ENCODE measurements around the gene C5orf15. TPM values are rescaled to one million over a fixed set of nuclear protein-coding genes. Genes with fewer than 3 reads are reported as not detected.

The C5orf15 gene
- total RNA-seq, 1 experiment from 2014 or later, result 28.8 TPM

GRCh38 chr5:133924221-133924920 lies 44.1 kb downstream of the C5orf15 start:
- Histone ChIP-seq H3K9ac (ENCODE audit: low read length) (no peak overlapping the region), H3K9me3 (ENCODE audit: control insufficient read depth in 1 of 2, insufficient read depth in 1 of 2, low read depth in 1 of 2, low read length in 2 of 2) (no peaks in the 10 kb centered on the region), H3K79me2 (ENCODE audit: insufficient read depth, low read length) (no peaks in the 10 kb centered on the region), H3K4me3 (replicated peaks in 1 of 2; ENCODE audit: low read depth in 1 of 2, low read length in 2 of 2) (no peak overlapping the region), H3K9me2 (ENCODE audit: insufficient read depth) (no peaks in the 10 kb centered on the region), H3K4me2 (ENCODE audit: low read length) (no peak overlapping the region), H2AFZ (ENCODE audit: low read depth, low read length, poor library complexity, severe bottlenecking) (no peak overlapping the region), H3K27ac (ENCODE audit: low read depth, low read length) (no peak overlapping the region), H3K36me3 (ENCODE audit: control insufficient read depth in 1 of 2, insufficient read depth in 2 of 2, low read length in 2 of 2) (no peaks in the 10 kb centered on the region), H4K20me1 (ENCODE audit: insufficient read depth) (no peaks in the 10 kb centered on the region), H3K4me1 (ENCODE audit: control insufficient read depth in 1 of 2, insufficient read depth in 2 of 2, low read length in 2 of 2) (no peaks in the 10 kb centered on the region), H3K27me3 (ENCODE audit: insufficient read depth, low read length) (peaks cover 13% of the 10 kb centered on the region)
- ChIA-PET POLR2A (no interaction called here), CTCF (no interaction called here), RAD21 (ENCODE audit: low non-redundant PET in 1 of 2, low total read pairs in 2 of 2, uncharacterized antibody in 2 of 2, unreplicated experiment in 2 of 2) (no interaction called here)
- BruUV-seq (replicated peaks), result no TSS peak
- DNase-seq (ENCODE audit: low read depth, low spot score), result no peak
- no peak for ATAC-seq
- intact Hi-C loops (cut with micrococcal nuclease), result no loop called here
- TF ChIP-seq, protein P1, sequence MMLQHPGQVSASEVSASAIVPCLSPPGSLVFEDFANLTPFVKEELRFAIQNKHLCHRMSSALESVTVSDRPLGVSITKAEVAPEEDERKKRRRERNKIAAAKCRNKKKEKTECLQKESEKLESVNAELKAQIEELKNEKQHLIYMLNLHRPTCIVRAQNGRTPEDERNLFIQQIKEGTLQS (IDR thresholded peaks at IDR 0.05), result no peak
- TF ChIP-seq POLR2AphosphoS5 (IDR thresholded peaks at IDR 0.05; ENCODE audit: low read depth, low read length), result no peak

- Histone ChIP-seq H3K4me1 (ENCODE audit: control insufficient read depth in 1 of 2, insufficient read depth in 2 of 2, low read length in 2 of 2) (no peaks in the 10 kb centered on the region), H3K9me2 (ENCODE audit: insufficient read depth) (no peaks in the 10 kb centered on the region), H3K27ac (ENCODE audit: low read depth, low read length) (no peak overlapping the region), H3K79me2 (ENCODE audit: insufficient read depth, low read length) (no peaks in the 10 kb centered on the region), H2AFZ (ENCODE audit: low read depth, low read length, poor library complexity, severe bottlenecking) (no peak overlapping the region), H3K4me3 (replicated peaks in 1 of 2; ENCODE audit: low read depth in 1 of 2, low read length in 2 of 2) (no peak overlapping the region), H3K4me2 (ENCODE audit: low read length) (no peak overlapping the region), H3K27me3 (ENCODE audit: insufficient read depth, low read length) (peaks cover 13% of the 10 kb centered on the region), H3K9me3 (ENCODE audit: control insufficient read depth in 1 of 2, insufficient read depth in 1 of 2, low read depth in 1 of 2, low read length in 2 of 2) (no peaks in the 10 kb centered on the region), H3K9ac (ENCODE audit: low read length) (no peak overlapping the region), H3K36me3 (ENCODE audit: control insufficient read depth in 1 of 2, insufficient read depth in 2 of 2, low read length in 2 of 2) (no peaks in the 10 kb centered on the region), H4K20me1 (ENCODE audit: insufficient read depth) (no peaks in the 10 kb centered on the region)
- ChIA-PET CTCF (no interaction called here), RAD21 (ENCODE audit: low non-redundant PET in 1 of 2, low total read pairs in 2 of 2, uncharacterized antibody in 2 of 2, unreplicated experiment in 2 of 2) (no interaction called here), POLR2A (no interaction called here)
- intact Hi-C loops (cut with micrococcal nuclease), result no loop called here
- BruUV-seq (replicated peaks), result no TSS peak
- DNase-seq (ENCODE audit: low read depth, low spot score) (no peak), ATAC-seq (no peak)
- TF ChIP-seq POLR2AphosphoS5 (IDR thresholded peaks at IDR 0.05; ENCODE audit: low read depth, low read length) (no peak), REST (IDR thresholded peaks at IDR 0.05; ENCODE audit: low read depth) (no peak), ZNF274 (IDR thresholded peaks at IDR 0.05; ENCODE audit: low read depth, low read length) (no peak), EGR1 (IDR thresholded peaks at IDR 0.05; ENCODE audit: low read depth) (no peak), FOSL1 (IDR thresholded peaks at IDR 0.05; ENCODE audit: low read depth) (no peak), CEBPB (IDR thresholded peaks at IDR 0.05; ENCODE audit: low read depth) (no peak), ZFX (IDR thresholded peaks at IDR 0.05) (no peak), JUND (IDR thresholded peaks at IDR 0.05) (no peak), SP1 (IDR thresholded peaks at IDR 0.05; ENCODE audit: low read depth) (no peak), EZH2phosphoT487 (IDR thresholded peaks at IDR 0.05; ENCODE audit: borderline replicate concordance) (no peak), YY1 (IDR thresholded peaks at IDR 0.05; ENCODE audit: extremely low read depth, insufficient replicate concordance, low read depth, low read length) (no peak), CBX3 (IDR thresholded peaks at IDR 0.05; ENCODE audit: low read depth) (no peak)
- TF ChIP-seq, protein P2, sequence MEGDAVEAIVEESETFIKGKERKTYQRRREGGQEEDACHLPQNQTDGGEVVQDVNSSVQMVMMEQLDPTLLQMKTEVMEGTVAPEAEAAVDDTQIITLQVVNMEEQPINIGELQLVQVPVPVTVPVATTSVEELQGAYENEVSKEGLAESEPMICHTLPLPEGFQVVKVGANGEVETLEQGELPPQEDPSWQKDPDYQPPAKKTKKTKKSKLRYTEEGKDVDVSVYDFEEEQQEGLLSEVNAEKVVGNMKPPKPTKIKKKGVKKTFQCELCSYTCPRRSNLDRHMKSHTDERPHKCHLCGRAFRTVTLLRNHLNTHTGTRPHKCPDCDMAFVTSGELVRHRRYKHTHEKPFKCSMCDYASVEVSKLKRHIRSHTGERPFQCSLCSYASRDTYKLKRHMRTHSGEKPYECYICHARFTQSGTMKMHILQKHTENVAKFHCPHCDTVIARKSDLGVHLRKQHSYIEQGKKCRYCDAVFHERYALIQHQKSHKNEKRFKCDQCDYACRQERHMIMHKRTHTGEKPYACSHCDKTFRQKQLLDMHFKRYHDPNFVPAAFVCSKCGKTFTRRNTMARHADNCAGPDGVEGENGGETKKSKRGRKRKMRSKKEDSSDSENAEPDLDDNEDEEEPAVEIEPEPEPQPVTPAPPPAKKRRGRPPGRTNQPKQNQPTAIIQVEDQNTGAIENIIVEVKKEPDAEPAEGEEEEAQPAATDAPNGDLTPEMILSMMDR (IDR thresholded peaks at IDR 0.05 in 2 of 3, conservative IDR thresholded peaks at IDR 0.05 in 1 of 3; ENCODE audit: borderline replicate concordance in 1 of 3, insufficient read depth in 1 of 3, low read depth in 2 of 3, low read length in 2 of 3), result no peak
- TF ChIP-seq, protein P1 (IDR thresholded peaks at IDR 0.05), result no peak
Observed at GRCh38 chr5:133921979-133922378, 46.4 kb downstream of the C5orf15 start.

Measured in HCT116 (cell line).